T-helper 2 cell treated with Interferon-gamma antibody and Interleukin-4, amounts not matched to agents 5 μg/mL and 100 μg/mL, for 36 hours (primary cell): ENCODE data around the gene NMNAT3.
A peak's percentile ranks its signal among the peaks of the same experiment; 100 is the strongest.

Experiments used
- DNase-seq: peaks from one replicate; pipeline ENCODE4 v3.0.0; 2021; ENCODE audit warnings: low spot score
- H3K27ac Mint-ChIP-seq: one replicate; pipeline ENCODE4 v1.8.0; 2021; ENCODE audit warnings: mild to moderate bottlenecking, mixed read lengths
- H3K27me3 Mint-ChIP-seq: one replicate; pipeline ENCODE4 v1.8.0; 2021; ENCODE audit warnings: low read depth, mixed read lengths
- H3K36me3 Mint-ChIP-seq: one replicate; pipeline ENCODE4 v1.8.0; 2021; ENCODE audit warnings: low read depth, mixed read lengths
- H3K4me1 Mint-ChIP-seq: one replicate; pipeline ENCODE4 v1.8.0; 2021; ENCODE audit warnings: low read depth, mixed read lengths
- H3K4me3 Mint-ChIP-seq: one replicate; pipeline ENCODE4 v1.8.0; 2022; ENCODE audit warnings: mild to moderate bottlenecking, moderate library complexity, mixed read lengths
- H3K9me3 Mint-ChIP-seq: one replicate; pipeline ENCODE4 v1.8.0; 2021; ENCODE audit warnings: mixed read lengths

Gene NMNAT3

DNA sequence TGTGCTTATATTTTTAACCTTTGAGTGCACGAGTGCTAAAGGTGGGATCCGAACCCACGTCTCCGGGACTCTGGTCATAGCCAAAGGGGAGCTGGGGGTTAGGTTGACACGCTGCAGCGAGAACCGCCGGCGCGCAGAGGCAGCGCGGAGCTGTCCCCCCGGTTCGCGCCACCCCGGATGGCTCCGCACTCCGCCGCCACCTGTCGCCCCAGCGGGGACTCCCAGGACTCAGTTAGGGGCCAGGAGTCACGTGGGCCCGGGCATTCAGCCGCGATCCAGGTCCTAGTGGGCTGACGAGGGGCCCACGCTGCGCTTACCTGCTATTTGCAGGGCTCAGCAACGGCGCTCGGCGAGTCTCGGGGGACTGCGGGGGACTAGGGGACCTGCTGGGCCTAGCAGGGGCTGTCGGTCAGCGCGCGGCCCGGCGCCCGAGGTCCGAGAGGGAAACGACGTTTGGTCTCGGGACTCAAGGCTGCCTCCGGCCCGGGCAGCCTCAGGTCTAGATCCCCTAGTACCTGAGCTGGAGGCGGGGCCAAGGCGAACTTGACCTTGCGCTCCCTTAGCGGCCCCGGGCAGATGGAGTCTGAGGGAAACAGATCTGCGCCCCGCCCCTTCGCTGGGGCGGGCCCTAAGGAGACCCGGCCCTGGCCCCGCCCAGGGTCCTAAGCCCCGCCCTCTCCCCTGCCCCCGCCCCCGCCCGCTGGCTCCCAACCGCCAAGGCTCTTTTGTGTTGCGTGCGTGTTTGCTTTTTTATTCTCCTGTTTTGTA, at the start of gene NMNAT3:
Gene NMNAT3, minus strand, starts transcription at position 585 of the 768 bp plus-strand sequence. CDS start 50,248 bp downstream, outside the sequence.
- Mint-ChIP-seq H3K36me3 (no peaks in the 10 kb centered on the region), H3K9me3 (no peaks in the 10 kb centered on the region), H3K27ac (no peak within 1 kb of the TSS), H3K27me3 (peaks cover 27% of the 10 kb centered on the region), H3K4me1 (peaks cover 6% of the 10 kb centered on the region), H3K4me3 (peak within 1 kb of the TSS; percentile 81)
- DNase-seq, result peak; percentile 77

DNA sequence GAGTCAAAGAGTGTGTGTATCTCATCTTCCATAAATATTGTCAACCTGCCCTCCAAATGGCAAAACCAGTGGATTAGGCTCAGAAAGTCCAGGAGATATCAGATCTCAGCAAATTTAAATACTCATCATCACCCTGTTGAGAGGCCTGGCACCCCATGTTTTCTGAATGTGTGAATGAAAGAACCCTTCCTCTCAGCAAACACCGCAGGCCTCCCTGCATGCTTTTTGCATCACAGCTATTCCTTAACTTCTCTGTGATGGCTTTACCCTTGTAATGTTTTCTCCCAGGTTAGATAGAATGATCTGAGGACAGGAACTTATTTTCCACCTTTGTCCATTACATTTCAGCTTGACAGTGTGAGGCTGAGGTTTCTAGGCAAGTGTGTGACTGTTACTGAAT, 43.6 kb upstream of the NMNAT3 start:
- Mint-ChIP-seq H3K4me1 (no peaks in the 10 kb centered on the region), H3K36me3 (no peaks in the 10 kb centered on the region), H3K27me3 (peaks cover 5% of the 10 kb centered on the region), H3K9me3 (no peaks in the 10 kb centered on the region), H3K27ac (no peak overlapping the region), H3K4me3 (no peak overlapping the region)
- DNase-seq, result no peak

DNA sequence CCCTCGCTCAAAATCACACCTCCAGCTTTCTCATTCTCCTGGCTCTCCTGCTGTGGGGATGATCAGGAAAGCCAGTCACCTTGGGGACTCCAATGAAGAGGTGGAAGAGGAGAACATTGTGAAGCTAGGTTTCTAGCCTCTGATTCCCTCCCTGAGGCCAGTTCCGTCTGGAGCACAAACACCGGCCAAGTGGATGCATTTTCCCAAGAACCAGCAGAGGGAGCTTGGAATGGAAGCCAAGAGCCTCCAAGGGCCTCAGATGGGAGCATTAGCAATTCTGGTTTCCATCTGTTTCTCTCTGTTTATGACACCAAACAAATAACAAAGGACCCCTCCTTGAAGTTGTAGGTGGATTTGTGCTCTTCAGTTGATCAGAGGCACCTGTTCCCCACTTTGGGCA, 40.6 kb upstream of the NMNAT3 start:
- no peak overlapping the region for H3K4me3 Mint-ChIP-seq
- no peak for DNase-seq
- no peaks in the 10 kb centered on the region for H3K9me3 Mint-ChIP-seq
- H3K27me3 Mint-ChIP-seq, result peaks cover 5% of the 10 kb centered on the region
- H3K4me1 Mint-ChIP-seq, result no peaks in the 10 kb centered on the region
- H3K27ac Mint-ChIP-seq, result no peak overlapping the region
- no peaks in the 10 kb centered on the region for H3K36me3 Mint-ChIP-seq

DNA sequence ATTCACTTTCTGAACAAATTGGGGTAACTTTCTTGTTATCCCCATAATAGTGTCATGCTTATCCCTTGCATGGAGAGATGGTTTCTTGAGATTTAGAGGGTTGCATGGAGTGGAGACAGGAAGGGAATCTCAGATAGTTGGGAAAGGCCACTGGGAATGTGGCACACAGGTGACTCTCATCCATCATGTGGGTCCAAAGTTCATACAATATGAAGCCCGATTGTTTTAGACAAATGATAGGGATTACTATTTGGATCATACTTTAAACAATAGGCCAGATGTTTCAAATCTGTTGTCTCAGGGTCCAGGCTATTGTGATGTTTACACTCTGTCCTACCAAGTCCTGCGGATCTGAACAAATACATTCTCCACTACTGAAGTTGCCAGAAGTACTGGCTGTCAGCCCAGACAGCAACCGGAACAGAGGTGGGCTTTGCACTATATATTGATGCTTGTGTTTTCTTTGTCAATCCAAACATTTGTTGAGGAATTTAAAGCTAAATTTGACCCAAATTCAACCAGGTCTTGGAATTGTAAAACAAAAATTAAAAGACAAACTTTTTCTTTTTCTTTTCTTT, 39.2 kb upstream of the NMNAT3 start:
- Mint-ChIP-seq H3K36me3 (no peaks in the 10 kb centered on the region), H3K27ac (no peak overlapping the region), H3K9me3 (no peaks in the 10 kb centered on the region), H3K27me3 (peaks cover 9% of the 10 kb centered on the region), H3K4me3 (no peak overlapping the region), H3K4me1 (no peaks in the 10 kb centered on the region)
- no peak for DNase-seq

DNA sequence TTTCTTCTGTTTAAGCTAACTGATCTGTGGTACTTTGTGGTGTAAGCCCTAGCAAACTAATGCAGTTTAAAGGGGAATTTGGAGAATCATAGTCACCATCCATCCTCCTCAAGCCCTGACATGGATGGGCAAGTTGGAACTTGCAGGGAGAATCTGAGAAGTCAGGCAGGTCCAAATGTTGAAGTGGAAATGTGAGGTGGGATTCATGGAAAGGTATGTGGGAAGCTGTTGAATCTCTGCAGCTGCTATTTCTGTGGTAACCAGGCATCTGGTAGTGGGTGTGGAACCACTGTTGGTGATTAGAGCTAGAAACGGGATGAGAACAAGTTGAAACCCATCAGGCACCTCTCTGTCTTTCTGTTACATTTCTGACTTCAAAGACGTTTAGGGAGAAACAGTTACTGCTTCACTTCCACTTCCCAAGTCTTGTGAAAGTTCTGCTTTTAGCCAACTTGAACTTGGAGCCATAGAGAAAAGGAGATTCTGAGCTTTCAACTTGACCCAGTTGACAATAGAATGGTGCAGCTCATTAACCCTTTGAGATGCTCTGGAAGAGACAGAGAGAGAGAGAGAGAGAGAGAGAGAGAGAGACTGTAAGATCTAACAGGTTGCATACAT, 38.1 kb upstream of the NMNAT3 start:
- no peak for DNase-seq
- Mint-ChIP-seq H3K27ac (no peak overlapping the region), H3K4me1 (no peaks in the 10 kb centered on the region), H3K36me3 (no peaks in the 10 kb centered on the region), H3K9me3 (no peaks in the 10 kb centered on the region), H3K27me3 (peaks cover 7% of the 10 kb centered on the region), H3K4me3 (no peak overlapping the region)

DNA sequence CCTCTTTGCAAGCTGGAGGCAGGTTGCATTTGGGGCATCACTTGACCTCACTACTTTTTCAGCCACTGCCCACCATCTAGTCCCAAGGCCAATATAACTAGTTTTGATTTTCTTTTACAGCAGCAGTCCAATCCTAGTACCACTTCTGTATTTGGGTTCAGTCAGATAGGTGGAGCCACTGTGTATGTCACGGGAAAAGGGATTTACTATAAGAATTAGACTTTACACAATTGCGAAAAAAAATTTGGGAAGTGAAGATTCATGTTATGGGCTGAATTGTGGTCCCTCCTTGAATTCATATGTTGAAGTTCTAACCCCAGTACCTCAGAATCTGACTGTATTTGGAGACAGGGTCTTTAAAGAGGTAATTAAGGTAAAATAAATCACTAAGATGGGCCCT, 37.4 kb upstream of the NMNAT3 start:
- no peaks in the 10 kb centered on the region for H3K4me1 Mint-ChIP-seq
- no peak overlapping the region for H3K27ac Mint-ChIP-seq
- H3K27me3 Mint-ChIP-seq, result peaks cover 8% of the 10 kb centered on the region
- DNase-seq, result no peak
- no peaks in the 10 kb centered on the region for H3K36me3 Mint-ChIP-seq
- no peaks in the 10 kb centered on the region for H3K9me3 Mint-ChIP-seq
- H3K4me3 Mint-ChIP-seq, result no peak overlapping the region

DNA sequence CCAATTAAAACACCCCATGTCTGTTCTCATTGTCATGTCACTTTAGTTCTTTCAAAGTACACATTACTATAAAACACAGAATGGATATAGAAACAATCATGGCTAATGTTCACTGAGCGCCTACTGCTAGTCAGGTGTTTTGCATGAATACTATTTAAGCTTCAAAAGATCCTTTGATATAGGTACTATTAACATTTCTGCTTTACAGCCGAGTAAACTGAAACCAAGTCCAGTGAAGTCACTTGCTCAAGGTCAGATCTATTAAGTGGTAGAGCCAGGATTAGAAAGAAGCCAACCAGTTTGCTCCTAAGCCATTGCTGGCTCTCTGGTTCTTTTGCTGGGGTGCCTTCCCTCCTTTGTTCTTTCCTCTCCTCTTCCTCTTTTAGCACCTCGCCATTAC, 32.4 kb upstream of the NMNAT3 start:
- peaks cover 6% of the 10 kb centered on the region for H3K27me3 Mint-ChIP-seq
- H3K27ac Mint-ChIP-seq, result no peak overlapping the region
- no peaks in the 10 kb centered on the region for H3K36me3 Mint-ChIP-seq
- no peaks in the 10 kb centered on the region for H3K9me3 Mint-ChIP-seq
- no peaks in the 10 kb centered on the region for H3K4me1 Mint-ChIP-seq
- H3K4me3 Mint-ChIP-seq, result no peak overlapping the region
- DNase-seq, result no peak

DNA sequence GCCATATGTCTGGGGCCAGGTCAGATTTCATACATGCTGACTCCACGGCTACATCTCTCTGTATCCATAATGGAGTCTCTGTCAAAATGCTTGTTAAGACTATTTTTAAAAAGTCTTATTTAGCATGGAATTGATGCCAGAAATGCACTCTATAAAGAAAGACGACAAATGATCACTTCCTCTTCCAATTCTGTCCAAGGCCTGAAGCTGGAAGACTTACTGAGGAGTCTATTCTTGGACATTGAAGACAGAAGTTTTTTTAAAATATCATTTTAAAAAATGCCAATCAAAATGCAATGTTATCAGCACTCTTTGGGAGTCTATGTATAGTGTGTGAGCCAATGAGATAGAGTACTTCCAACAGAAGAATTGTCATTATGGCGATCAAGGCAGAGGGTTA, 27.9 kb upstream of the NMNAT3 start:
- Mint-ChIP-seq H3K36me3 (no peaks in the 10 kb centered on the region), H3K9me3 (no peaks in the 10 kb centered on the region), H3K4me3 (no peak overlapping the region), H3K27me3 (peaks cover 8% of the 10 kb centered on the region), H3K27ac (no peak overlapping the region), H3K4me1 (no peaks in the 10 kb centered on the region)
- DNase-seq, result no peak

DNA sequence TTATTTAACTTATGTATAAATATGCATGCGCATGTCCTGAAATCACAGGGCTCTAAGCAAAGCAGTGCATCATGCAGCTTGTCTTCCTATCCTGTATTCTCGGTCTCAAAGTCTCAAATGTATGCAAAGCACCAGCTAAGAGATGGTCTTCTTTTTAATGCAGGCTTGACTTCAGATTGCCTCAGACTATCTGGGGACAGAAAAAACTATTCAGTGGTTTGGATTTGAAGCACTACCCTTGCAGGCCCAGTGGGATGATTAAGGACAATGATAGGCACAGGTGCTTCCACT, 18.5 kb upstream of the NMNAT3 start:
- Mint-ChIP-seq H3K4me3 (no peak overlapping the region), H3K27ac (no peak overlapping the region), H3K27me3 (peaks cover 5% of the 10 kb centered on the region)

DNA sequence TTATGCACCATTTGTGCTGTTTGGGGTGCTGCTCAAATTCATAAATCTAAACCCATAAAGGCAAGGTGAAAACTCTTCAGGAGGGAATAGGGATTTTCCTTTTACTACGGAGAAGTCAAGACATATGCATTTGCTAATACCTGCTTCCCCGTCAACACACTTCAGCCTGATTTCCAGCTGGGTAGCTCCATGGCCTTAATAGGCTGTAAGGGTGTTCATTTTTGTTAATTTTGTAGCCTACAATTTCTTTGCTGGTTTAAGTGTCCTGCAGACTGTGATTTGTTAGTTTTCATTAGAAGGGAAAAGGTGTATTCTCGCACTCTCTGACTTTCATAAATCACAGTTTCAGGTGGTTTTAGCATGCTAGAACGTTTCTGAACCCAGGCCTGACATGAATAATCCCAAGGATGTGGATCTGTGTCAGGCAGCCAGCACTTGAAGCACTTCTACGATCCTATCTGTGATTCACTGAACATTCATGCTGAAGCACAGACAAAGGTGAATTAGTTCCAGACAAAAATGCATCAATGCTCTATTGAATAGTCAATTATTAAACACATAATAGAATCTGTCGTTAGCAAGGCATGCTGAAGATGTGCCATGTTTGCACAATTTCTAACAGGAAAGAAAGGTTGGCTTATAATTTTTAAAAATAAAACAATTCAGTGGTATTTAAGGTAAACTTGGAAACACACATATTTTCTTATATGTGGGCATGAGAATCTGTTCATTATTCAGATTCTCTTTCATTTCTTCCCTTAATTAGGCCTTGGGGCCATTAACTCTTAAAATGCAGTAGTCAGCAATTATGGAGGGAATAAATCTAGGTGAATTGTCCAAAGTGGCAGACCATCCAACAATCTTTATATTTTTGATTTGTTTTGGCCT, 17.9 kb upstream of the NMNAT3 start:
- DNase-seq, result no peak
- H3K4me1 Mint-ChIP-seq, result no peaks in the 10 kb centered on the region
- H3K9me3 Mint-ChIP-seq, result no peaks in the 10 kb centered on the region
- H3K36me3 Mint-ChIP-seq, result no peaks in the 10 kb centered on the region
- no peak overlapping the region for H3K4me3 Mint-ChIP-seq
- H3K27me3 Mint-ChIP-seq, result peaks cover 2% of the 10 kb centered on the region
- H3K27ac Mint-ChIP-seq, result no peak overlapping the region

More for the DNA sequence above, 18.5 kb upstream of the NMNAT3 start:
- Mint-ChIP-seq H3K36me3 (no peaks in the 10 kb centered on the region), H3K4me1 (no peaks in the 10 kb centered on the region), H3K9me3 (no peaks in the 10 kb centered on the region)
- DNase-seq, result no peak

DNA sequence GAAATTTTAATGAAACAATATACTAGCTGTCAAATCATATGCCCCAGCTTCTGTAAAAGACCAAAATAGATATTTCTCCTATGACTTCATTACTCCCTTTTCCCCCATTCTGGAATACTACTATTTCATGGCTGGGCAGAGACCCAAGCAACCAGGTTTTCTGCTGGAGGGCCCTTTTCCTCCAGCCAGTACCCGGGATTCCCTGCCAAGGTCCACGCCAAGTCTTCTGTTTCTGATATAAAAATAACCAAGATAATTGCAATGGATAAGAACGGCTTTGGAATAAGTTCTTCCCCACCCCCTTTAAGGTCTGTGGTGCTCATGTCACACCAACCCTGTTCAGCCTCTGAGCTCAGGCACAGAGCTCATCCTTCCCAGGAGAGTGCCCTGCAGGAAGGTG, 17.2 kb upstream of the NMNAT3 start:
- no peaks in the 10 kb centered on the region for H3K36me3 Mint-ChIP-seq
- H3K9me3 Mint-ChIP-seq, result no peaks in the 10 kb centered on the region
- no peak overlapping the region for H3K27ac Mint-ChIP-seq
- no peaks in the 10 kb centered on the region for H3K4me1 Mint-ChIP-seq
- DNase-seq, result no peak
- no peak overlapping the region for H3K4me3 Mint-ChIP-seq
- H3K27me3 Mint-ChIP-seq, result peaks cover 2% of the 10 kb centered on the region

DNA sequence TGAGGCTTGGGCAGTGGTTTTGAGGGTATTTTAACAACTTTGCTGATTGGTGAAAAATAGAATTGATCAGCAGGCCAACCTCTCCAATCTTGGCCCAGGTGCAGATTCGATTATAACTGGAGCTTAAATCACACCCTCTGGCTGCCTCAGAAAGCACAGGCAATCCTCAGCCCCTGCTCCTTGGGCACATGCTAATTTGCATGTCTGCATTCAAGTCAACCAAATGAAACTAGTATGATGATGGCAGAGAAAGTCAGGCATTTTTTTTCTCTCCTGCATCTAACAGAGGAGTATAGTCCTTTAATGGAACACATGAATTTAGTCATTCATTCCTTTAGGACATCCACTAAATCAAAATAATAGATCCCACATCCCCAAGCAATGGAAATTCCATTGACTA, 16.8 kb upstream of the NMNAT3 start:
- Mint-ChIP-seq H3K27me3 (peaks cover 2% of the 10 kb centered on the region), H3K9me3 (no peaks in the 10 kb centered on the region)

DNA sequence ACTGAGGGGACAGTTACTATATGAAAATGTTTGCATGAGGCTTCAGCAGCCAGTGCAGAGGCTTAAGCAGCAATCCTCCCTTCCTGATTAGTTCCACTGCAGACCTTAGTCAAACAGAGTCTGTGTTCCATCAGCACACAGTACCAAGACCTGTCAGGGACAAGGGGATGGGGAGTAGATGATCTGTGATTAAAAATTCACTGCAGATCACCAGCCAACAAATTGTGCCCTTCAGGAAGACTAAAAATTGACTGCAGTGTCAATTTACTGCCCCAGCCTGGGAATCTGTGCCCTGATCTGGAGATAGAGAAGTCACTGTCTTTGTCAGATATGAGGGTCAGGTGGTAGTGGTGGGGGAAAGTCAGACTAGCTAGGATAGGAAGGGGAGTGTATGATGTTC, 13.8 kb upstream of the NMNAT3 start:
- Mint-ChIP-seq H3K36me3 (no peaks in the 10 kb centered on the region), H3K9me3 (no peaks in the 10 kb centered on the region), H3K27ac (no peak overlapping the region), H3K4me1 (no peaks in the 10 kb centered on the region), H3K27me3 (peaks cover 10% of the 10 kb centered on the region), H3K4me3 (no peak overlapping the region)
- DNase-seq, result no peak

More for the DNA sequence above, 16.8 kb upstream of the NMNAT3 start:
- H3K4me3 Mint-ChIP-seq, result no peak overlapping the region
- H3K4me1 Mint-ChIP-seq, result no peaks in the 10 kb centered on the region
- no peak for DNase-seq
- H3K36me3 Mint-ChIP-seq, result no peaks in the 10 kb centered on the region
- H3K27ac Mint-ChIP-seq, result no peak overlapping the region

DNA sequence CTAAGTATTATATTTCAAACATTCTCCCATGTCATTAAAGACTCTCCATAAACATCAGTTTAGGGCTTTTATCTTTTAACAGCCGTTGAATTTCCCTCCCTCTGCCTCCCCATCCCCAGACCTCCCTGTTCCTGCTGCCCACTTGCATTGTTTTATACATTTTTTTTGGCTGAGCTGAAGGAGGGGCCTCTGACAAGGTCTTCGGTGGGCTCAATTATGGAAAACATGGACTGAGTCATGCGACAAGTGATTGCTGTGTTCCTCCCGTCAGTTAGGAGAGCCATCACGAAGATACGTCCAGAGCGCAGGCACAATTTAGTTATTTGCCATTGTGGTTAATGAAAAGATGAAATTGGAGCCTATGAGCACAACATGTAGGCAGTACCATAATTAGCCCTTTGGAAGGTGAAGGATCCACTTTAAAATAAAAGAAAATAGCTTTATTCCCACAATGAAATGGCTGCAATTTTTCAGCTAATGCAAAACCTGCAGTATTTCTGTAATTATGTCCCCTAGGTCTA, 12.0 kb upstream of the NMNAT3 start:
- DNase-seq, result no peak
- H3K36me3 Mint-ChIP-seq, result no peaks in the 10 kb centered on the region
- no peak overlapping the region for H3K4me3 Mint-ChIP-seq
- H3K27ac Mint-ChIP-seq, result no peak overlapping the region
- no peaks in the 10 kb centered on the region for H3K4me1 Mint-ChIP-seq
- H3K9me3 Mint-ChIP-seq, result no peaks in the 10 kb centered on the region
- H3K27me3 Mint-ChIP-seq, result peaks cover 10% of the 10 kb centered on the region
